Measurements from ENCODE around the gene CYGB. TPM values are rescaled to one million over a fixed set of nuclear protein-coding genes. Genes with fewer than 3 reads are reported as not detected.
"Not testable (repeated sequence)": the region's sequence is repeated elsewhere in the genome, so short reads cannot be mapped to it uniquely, and the experiment has no call there.

Gene CYGB
- total and polyA plus RNA-seq, 12 donors, result 6.3 to 38.3 (median 14.3) TPM

GRCh38 chr17:76560877-76561221, 23.3 kb upstream of the CYGB start:
- Histone ChIP-seq H3K27me3 (no peaks in the 10 kb centered on the region), H3K9me3 (replicated peaks in 1 of 3) (no peaks in the 10 kb centered on the region), H3K4me3 (no peak overlapping the region), H3K4me1 (replicated peaks in 1 of 2) (peaks cover 42 to 53% of the 10 kb centered on the region in 2 donors), H3K27ac (peak overlapping the region in 3 of 5 donors; percentile 46 to 72 (median 65)), H3K36me3 (replicated peaks in 1 of 2) (peaks cover 0 to 18% of the 10 kb centered on the region in 2 donors)
- no peak for TF ChIP-seq CTCF (IDR thresholded peaks at IDR 0.05)
- intact Hi-C loops (cut with DNase I), result loop anchor here in 1 of 2 donors (10.0 kb wide), 2 partner anchors 64 to 154 kb away; partner anchors contain the start of gene MXRA7
- WGBS, 4 donors, result 74 to 80% (median 76%) methylated on average over 6 of the region's 6 CpGs
- DNase-seq, result no peak

DNA sequence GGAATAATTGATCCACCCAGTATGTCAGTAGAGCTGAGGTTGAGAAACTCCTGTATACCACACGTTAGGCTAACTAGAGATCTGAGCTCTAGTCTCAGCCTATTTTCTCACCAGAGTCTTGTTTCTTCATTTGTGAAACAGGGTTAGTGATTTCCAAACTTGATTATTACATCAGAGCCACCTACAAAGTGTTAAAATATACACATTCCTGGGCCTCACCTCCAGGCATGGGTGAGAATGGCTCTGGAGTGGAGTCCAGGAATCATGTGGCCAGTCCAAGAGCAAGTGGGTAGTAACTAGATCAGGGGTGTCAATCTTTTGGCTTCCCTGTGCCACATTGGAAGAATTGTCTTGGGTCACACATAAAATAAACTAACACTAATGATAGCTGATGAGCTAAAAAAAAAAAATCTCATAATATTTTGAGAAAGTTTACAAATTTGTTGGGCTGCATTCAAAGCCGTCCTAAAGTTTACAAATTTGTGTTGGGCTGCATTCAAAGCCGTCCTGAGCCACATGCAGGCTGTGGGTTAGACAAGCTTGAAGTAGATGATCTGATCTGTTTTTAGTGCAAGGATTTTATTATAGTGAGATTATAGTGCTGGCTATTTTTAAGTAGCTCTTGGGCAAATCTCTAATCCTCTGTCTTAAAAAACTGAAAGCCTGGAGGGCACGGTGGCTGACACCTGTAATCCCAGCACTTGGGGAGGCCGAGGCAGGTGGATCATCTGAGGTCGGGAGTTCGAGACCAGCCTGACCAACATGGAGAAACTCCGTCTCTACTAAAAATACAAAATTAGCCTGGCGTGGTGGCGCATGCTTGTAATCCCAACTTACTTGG, 22.7 kb upstream of the CYGB start:
- H3K36me3 ChIP-seq (replicated peaks in 1 of 2), result peaks cover 0 to 14% of the 10 kb centered on the region in 2 donors
- no peak for DNase-seq
- H3K27me3 ChIP-seq, result no peaks in the 10 kb centered on the region
- TF ChIP-seq POLR2A (IDR thresholded peaks at IDR 0.05), result no peak
- TF ChIP-seq CTCF (IDR thresholded peaks at IDR 0.05), result no peak
- no peak overlapping the region for H3K4me3 ChIP-seq
- intact Hi-C loops (cut with DNase I), result loop anchor here in 1 of 2 donors (10.0 kb wide), 2 partner anchors 65 to 155 kb away; partner anchors contain the start of gene MXRA7
- peaks cover 42 to 53% of the 10 kb centered on the region in 2 donors for H3K4me1 ChIP-seq (replicated peaks in 1 of 2)
- 83 to 92% (median 91%) methylated on average over 10 of the region's 10 CpGs for WGBS, 4 donors
- no peaks in the 10 kb centered on the region for H3K9me3 ChIP-seq (replicated peaks in 1 of 3)
- H3K27ac ChIP-seq, result peak overlapping the region in 2 of 5 donors; percentile 65 to 72

GRCh38 chr17:76559460-76559859, 22.0 kb upstream of the CYGB start:
- peak overlapping the region in 1 of 5 donors; percentile 23 for H3K27ac ChIP-seq
- 87 to 91% (median 88%) methylated on average over 7 of the region's 7 CpGs for WGBS, 4 donors

GRCh38 chr17:76558198-76559095, 20.9 kb upstream of the CYGB start:
- Histone ChIP-seq H3K27me3 (no peaks in the 10 kb centered on the region), H3K36me3 (replicated peaks in 1 of 2) (peaks cover 0 to 2% of the 10 kb centered on the region in 2 donors), H3K9me3 (replicated peaks in 1 of 3) (no peaks in the 10 kb centered on the region), H3K4me1 (replicated peaks in 1 of 2) (peaks cover 42 to 53% of the 10 kb centered on the region in 2 donors), H3K27ac (peak overlapping the region in 4 of 5 donors; percentile 78 to 91 (median 85)), H3K4me3 (peak overlapping the region; percentile 1 to 79 (median 42))
- DNase-seq, result peak in 1 of 7 donors; percentile 29
- WGBS, 4 donors, result 1 to 2% (median 1%) methylated on average over 14 of the region's 14 CpGs
- intact Hi-C loops (cut with DNase I), result loop anchor here in 1 of 2 donors (10.0 kb wide), 1 partner anchor 156 kb away; the partner anchor contains the start of gene MXRA7
- no peak for TF ChIP-seq POLR2A (IDR thresholded peaks at IDR 0.05)
- peak in 5 of 6 experiments; percentile 14 to 55 (median 40) for TF ChIP-seq CTCF (IDR thresholded peaks at IDR 0.05)

More at GRCh38 chr17:76559460-76559859, 22.0 kb upstream of the CYGB start:
- not testable (repeated sequence) for H3K9me3 ChIP-seq (replicated peaks in 1 of 3); H3K4me3 ChIP-seq; H3K27me3 ChIP-seq; H3K36me3 ChIP-seq (replicated peaks in 1 of 2); DNase-seq
- peaks cover 42 to 53% of the 10 kb centered on the region in 2 donors for H3K4me1 ChIP-seq (replicated peaks in 1 of 2)
- intact Hi-C loops (cut with DNase I), result loop anchor here in 1 of 2 donors (10.0 kb wide), 1 partner anchor 155 kb away; the partner anchor contains the start of gene MXRA7

Measured in adrenal gland (tissue), 12 donors.